GM19463 (cell line): ENCODE data around the gene LTBP3.

Experiments used
- ATAC-seq: cut with Tn5 transposase; IDR thresholded peaks from one replicate; pipeline ENCODE4 v1.9.1; 2021; ENCODE audit warnings: mild to moderate bottlenecking, moderate library complexity; ENCODE audit not compliant: unreplicated experiment

The LTBP3 gene

GRCh38 chr11:65558002-65558929 lies at the start of gene LTBP3:
LTBP3 (minus strand) TSS chr11:65558359; CDS start chr11:65557959, 400 bp downstream.
- no peak for ATAC-seq

- ATAC-seq = no peak
Measured at GRCh38 chr11:65606876-65607613, 48.9 kb upstream of the LTBP3 start.

GRCh38 chr11:65604258-65604657 lies 46.1 kb upstream of the LTBP3 start:
- ATAC-seq = no peak

DNA sequence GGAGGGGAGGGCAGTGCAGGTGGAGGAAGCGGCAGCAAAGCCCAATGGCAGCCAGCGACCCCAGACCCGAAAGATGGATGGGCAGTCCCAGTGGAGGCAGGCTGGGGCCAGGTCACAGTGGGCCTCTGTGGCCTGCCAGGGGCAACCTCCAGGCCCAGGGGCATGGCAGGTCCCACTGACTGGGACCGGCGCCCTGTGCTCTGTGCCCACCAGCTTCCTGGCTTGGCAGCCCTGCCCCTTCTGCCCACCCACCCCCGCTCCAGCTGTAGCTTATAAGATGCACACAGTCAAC lies 41.7 kb upstream of the LTBP3 start:
- no peak for ATAC-seq

GRCh38 chr11:65599216-65599954 lies 41.2 kb upstream of the LTBP3 start:
- ATAC-seq = no peak

GRCh38 chr11:65598258-65598699 lies 40.1 kb upstream of the LTBP3 start:
- no peak for ATAC-seq

DNA sequence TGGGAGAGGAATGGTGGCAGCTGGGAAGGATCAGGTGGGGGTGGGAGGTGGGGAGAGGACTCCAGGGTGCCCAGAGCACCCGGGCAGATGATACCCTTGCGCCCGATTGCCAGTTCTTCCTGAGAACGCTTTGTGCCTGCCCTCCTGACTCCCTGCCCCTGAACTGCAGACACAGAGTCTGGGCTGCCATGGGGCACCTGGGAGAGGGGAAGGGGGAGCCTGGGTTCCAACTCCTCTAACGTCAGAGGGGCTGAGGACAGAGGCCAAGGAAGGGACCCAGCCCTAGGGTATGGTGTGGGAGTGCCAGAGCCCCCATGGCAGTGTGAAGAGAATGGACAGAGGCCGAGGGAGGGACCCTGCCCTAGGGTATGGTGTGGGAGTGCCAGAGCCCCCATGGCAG lies 38.4 kb upstream of the LTBP3 start:
- no peak for ATAC-seq

DNA sequence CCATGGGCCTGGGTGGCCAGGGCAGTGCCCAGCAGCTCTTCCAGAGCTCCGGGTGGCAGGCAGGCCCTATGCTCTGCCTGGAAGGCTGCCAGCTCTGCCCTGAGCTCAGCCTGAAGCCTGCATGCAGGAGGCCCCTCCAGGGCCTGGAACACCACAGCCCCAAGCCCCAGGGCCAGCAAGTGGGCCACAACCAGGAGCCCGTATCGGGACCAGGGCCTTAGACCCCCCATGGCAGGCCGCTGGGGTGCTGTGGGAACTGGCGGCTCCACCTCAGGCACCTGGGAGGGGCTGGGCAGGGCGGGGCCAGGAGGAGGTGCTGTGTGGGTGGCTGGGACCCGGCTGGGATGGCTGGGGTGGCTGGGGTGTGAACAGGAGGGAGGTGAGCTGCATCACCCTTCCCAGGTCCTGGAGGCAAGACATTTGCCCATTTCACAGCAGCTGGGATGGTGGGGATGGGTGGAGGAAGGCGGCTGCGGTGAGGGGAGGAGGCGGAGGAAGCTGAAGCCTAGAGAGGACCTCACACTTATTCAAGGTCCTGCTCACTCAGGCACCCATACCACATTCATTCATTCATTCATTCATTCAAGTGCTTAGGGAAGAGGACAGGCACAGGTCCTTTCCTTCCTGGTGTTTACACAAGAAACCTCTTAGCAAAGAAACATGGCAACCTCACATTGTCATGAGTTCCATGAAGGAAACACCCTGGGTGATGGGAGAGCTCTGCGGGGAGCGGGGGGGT lies 37.6 kb upstream of the LTBP3 start, which contains the start of gene KCNK7:
Gene KCNK7 (minus strand): TSS at position 258 of the 739 bp plus-strand sequence. CDS start 28 bp downstream, at position 230.
- ATAC-seq = no peak

DNA sequence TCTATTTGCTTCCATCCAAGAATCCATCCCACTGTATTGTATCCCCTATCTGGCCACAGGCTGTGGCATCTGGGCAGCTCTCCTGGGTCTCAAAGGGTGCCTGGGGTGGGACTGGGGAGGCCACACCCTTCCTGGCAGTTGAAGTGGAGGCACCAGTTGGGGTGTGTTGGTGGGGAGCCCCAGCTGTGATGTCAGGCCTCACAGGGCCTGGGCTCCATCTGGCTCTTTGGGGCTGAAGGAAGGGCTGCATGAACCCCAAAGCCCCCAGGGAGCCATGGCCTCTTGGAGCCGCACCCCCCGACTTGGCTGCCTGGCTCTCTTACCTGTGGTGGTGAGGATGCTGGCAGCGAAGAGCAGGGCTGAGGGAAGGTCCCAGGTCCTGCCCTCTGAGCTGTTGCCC lies 37.0 kb upstream of the LTBP3 start:
- no peak for ATAC-seq

- no peak for ATAC-seq
Measured at GRCh38 chr11:65593518-65594414, 35.6 kb upstream of the LTBP3 start.

GRCh38 chr11:65592858-65593517 lies 34.8 kb upstream of the LTBP3 start:
- no peak for ATAC-seq

GRCh38 chr11:65591939-65592857 lies 34.0 kb upstream of the LTBP3 start:
- no peak for ATAC-seq

GRCh38 chr11:65590240-65590738 lies 32.1 kb upstream of the LTBP3 start:
- no peak for ATAC-seq

- no peak for ATAC-seq
Measured at GRCh38 chr11:65589444-65590239, 31.5 kb upstream of the LTBP3 start.

GRCh38 chr11:65588199-65589054 lies 30.3 kb upstream of the LTBP3 start:
- ATAC-seq = peak; percentile 84

GRCh38 chr11:65586676-65587075 lies 28.5 kb upstream of the LTBP3 start:
- no peak for ATAC-seq
